PC-3 (cell line): ENCODE data around the gene VKORC1L1. TPM values are rescaled to one million over a fixed set of nuclear protein-coding genes. Genes with fewer than 3 reads are reported as not detected.
"Not testable (repeated sequence)": the region's sequence is repeated elsewhere in the genome, so short reads cannot be mapped to it uniquely, and the experiment has no call there.

ENCODE experiments used
- ATAC-seq: fragments of 200-7000 bp; cut with Tn5 transposase; 2 replicates; pipeline ENCODE4 v1.9.1; 2020; ENCODE audit warnings: mild to moderate bottlenecking, moderate library complexity
- BruUV-seq: library from RNA; stranded (reverse); fragments of 400-500 nt; replicated peaks from 2 replicates; lab custom pipeline; 2021; lab: Mats Ljungman, UMichigan
- CTCF ChIA-PET: fragments of 300-600 bp; sonication (Branson Sonifier 250); formaldehyde crosslinking; loops from one replicate; lab custom pipeline; 2022; ENCODE audit warnings: antibody characterized with exemption; lab: Charles Lee
- POLR2A ChIA-PET: fragments of 300-600 bp; sonication (Branson Sonifier 250); formaldehyde crosslinking; loops from one replicate; lab custom pipeline; 2022; ENCODE audit warnings: antibody characterized with exemption; ENCODE audit not compliant: unreplicated experiment; lab: Charles Lee
- DNase-seq: peaks from one replicate; pipeline ENCODE4 v3.0.0-alpha.2; 2015
- H2AFZ ChIP-seq: fragments of 300-600 bp; sonication (generic); 2 replicates; pipeline ENCODE4 v1.6.0; 2016; ENCODE audit warnings: antibody characterized with exemption, low read length
- H3F3A ChIP-seq: fragments of 300-600 bp; sonication (generic); one replicate; pipeline ENCODE4 v1.6.0; 2017; ENCODE audit warnings: antibody characterized with exemption, low read length, control low read depth, mild to moderate bottlenecking; ENCODE audit not compliant: unreplicated experiment
- H3K27ac ChIP-seq: fragments of 300-600 bp; sonication (generic); 2 replicates; pipeline ENCODE4 v1.5.1; 2016; ENCODE audit warnings: mild to moderate bottlenecking, low read length
- H3K27me3 ChIP-seq: fragments of 300-600 bp; sonication (generic); 2 replicates; pipeline ENCODE4 v1.6.1; 2016; ENCODE audit warnings: low read length, mixed read lengths
- H3K36me3 ChIP-seq: fragments of 300-600 bp; sonication (generic); 2 replicates; pipeline ENCODE4 v1.6.1; 2016; ENCODE audit warnings: low read depth, mixed run types, low read length, mixed read lengths
- H3K4me1 ChIP-seq: fragments of 300-600 bp; sonication (generic); 2 replicates; pipeline ENCODE4 v1.5.1; 2016; ENCODE audit warnings: low read length; ENCODE audit not compliant: insufficient read depth
- H3K4me2 ChIP-seq: fragments of 300-600 bp; sonication (generic); 2 replicates; pipeline ENCODE4 v1.6.0; 2016; ENCODE audit warnings: low read length
- H3K4me3 ChIP-seq: fragments of 300-600 bp; sonication (generic); 2 replicates; pipeline ENCODE4 v1.5.1; 2016; ENCODE audit warnings: mild to moderate bottlenecking, low read length, mixed read lengths
- H3K79me2 ChIP-seq: fragments of 300-600 bp; sonication (generic); 2 replicates; pipeline ENCODE4 v1.6.1; 2017; ENCODE audit warnings: low read length, mixed read lengths
- H3K9ac ChIP-seq: fragments of 300-600 bp; sonication (generic); 2 replicates; pipeline ENCODE4 v1.6.0; 2016; ENCODE audit warnings: mild to moderate bottlenecking, low read length
- H3K9me2 ChIP-seq: fragments of 300-600 bp; sonication (generic); replicated peaks from 2 replicates; pipeline ENCODE4 v1.6.1; 2016; ENCODE audit warnings: mixed run types, low read length, mixed read lengths
- H3K9me3 ChIP-seq: fragments of 300-600 bp; sonication (generic); 2 replicates; pipeline ENCODE4 v1.6.1; 2016; ENCODE audit warnings: low read length, mixed read lengths
- H4K20me1 ChIP-seq: fragments of 300-600 bp; sonication (generic); 2 replicates; pipeline ENCODE4 v1.6.1; 2016; ENCODE audit warnings: low read length, mixed read lengths
- CTCF ChIP-seq: fragments of 300-600 bp; sonication (generic); conservative IDR thresholded peaks from 2 replicates; pipeline ENCODE4 v1.5.1; 2017; ENCODE audit warnings: antibody characterized with exemption, low read depth, mild to moderate bottlenecking, low read length
- EZH2 ChIP-seq: fragments of 300-600 bp; sonication (generic); IDR thresholded peaks from one replicate; pipeline ENCODE4 v1.6.1; 2017; ENCODE audit warnings: antibody characterized with exemption, mild to moderate bottlenecking, low read length; ENCODE audit not compliant: unreplicated experiment
- EZH2phosphoT487 ChIP-seq: fragments of 300-600 bp; sonication (generic); IDR thresholded peaks from 2 replicates; pipeline ENCODE4 v1.6.1; 2018; ENCODE audit warnings: mild to moderate bottlenecking, antibody characterized with exemption, low read length, borderline replicate concordance
- intact Hi-C: fragments of 100-400 bp; cut with micrococcal nuclease; formaldehyde crosslinking; loops from 2 replicates; pipeline ENCODE4 v1.9.0; 2023
- total RNA-seq: library from RNA; depleted of rRNA; stranded (reverse); fragments of >200 nt; gene quantifications from 2 replicates; pipeline ENCODE4 v1.2.3, GENCODE V29; 2014; rRNA removed

VKORC1L1 gene
- total RNA-seq, 1 experiment from 2014 or later, result 7.6 TPM

GRCh38 chr7:66005115-66005671 is 132.3 kb downstream of the VKORC1L1 start:
- H3K9me3 ChIP-seq, H3K9me2 ChIP-seq, H4K20me1 ChIP-seq, POLR2A ChIA-PET, DNase-seq, H3K27me3 ChIP-seq, H3K27ac ChIP-seq, H3K4me1 ChIP-seq, H3K79me2 ChIP-seq, H3K4me2 ChIP-seq, CTCF ChIA-PET, H3K4me3 ChIP-seq, BruUV-seq, H3K36me3 ChIP-seq, H3K9ac ChIP-seq, H3F3A ChIP-seq, ATAC-seq, intact Hi-C loops, H2AFZ ChIP-seq: not testable (repeated sequence)

DNA sequence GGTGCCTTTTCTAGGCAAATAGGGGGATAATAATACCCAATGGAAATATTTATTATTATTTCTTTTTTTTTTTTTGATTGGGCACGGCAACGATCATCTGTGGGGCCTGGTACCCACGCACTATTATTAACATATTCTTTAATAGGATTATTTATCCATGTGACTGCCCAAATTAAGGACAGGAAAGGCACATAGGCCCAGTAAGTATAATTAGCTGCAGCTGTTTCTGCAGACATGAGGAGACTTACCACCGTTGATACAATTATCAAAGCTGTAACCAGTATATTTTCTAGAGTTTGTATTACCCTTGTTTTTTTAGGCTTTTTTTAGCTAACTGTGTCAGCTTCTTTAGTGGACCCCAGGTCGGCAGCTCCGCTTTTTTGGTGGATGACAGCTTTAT is 134.4 kb downstream of the VKORC1L1 start:
- ATAC-seq (no peak), DNase-seq (no peak)
- Histone ChIP-seq H3K27ac (no peak overlapping the region), H3K36me3 (no peaks in the 10 kb centered on the region), H3F3A (no peaks in the 10 kb centered on the region), H3K4me1 (no peaks in the 10 kb centered on the region), H3K4me3 (no peak overlapping the region), H3K9ac (no peak overlapping the region), H4K20me1 (no peaks in the 10 kb centered on the region), H3K4me2 (no peak overlapping the region), H3K79me2 (no peaks in the 10 kb centered on the region), H3K9me3 (no peaks in the 10 kb centered on the region), H2AFZ (no peak overlapping the region), H3K9me2 (no peaks in the 10 kb centered on the region), H3K27me3 (no peaks in the 10 kb centered on the region)
- ChIA-PET POLR2A (no interaction called here), CTCF (no interaction called here)
- no TSS peak for BruUV-seq
- TF ChIP-seq CTCF, result no peak
- no peak for TF ChIP-seq EZH2
- TF ChIP-seq EZH2phosphoT487, result no peak
- intact Hi-C loops, result no loop called here

Other genes starting within 250 kb of the VKORC1L1 start
- 36.5 and 37.4 TPM in 2 replicates for gene GUSB, start 109.1 kb downstream of the VKORC1L1 start, total RNA-seq
- gene ASL, start 202.7 kb downstream of the VKORC1L1 start, total RNA-seq, result 55.9 and 69.0 TPM in 2 replicates
- gene CRCP, start 241.8 kb downstream of the VKORC1L1 start, total RNA-seq, result 36.4 and 41.6 TPM in 2 replicates